Measurements from ENCODE around the gene AQP9.

AQP9 gene

GRCh38 chr15:58139989-58140522 is 1.9 kb downstream of the AQP9 start:
- no peak for DNase-seq (ENCODE audit: low read depth, low spot score)

GRCh38 chr15:58141894-58142293 is 3.7 kb downstream of the AQP9 start:
- DNase-seq (ENCODE audit: low read depth, low spot score), result no peak

GRCh38 chr15:58142827-58143461 is 4.8 kb downstream of the AQP9 start:
- no peak for DNase-seq (ENCODE audit: low read depth, low spot score)

GRCh38 chr15:58145606-58146005 is 7.4 kb downstream of the AQP9 start:
- DNase-seq (ENCODE audit: low read depth, low spot score), result no peak

- DNase-seq (ENCODE audit: low read depth, low spot score), result no peak
Measured at GRCh38 chr15:58146211-58146610, 8.0 kb downstream of the AQP9 start.

GRCh38 chr15:58146749-58147148 is 8.6 kb downstream of the AQP9 start:
- no peak for DNase-seq (ENCODE audit: low read depth, low spot score)

GRCh38 chr15:58147171-58147611 is 9.0 kb downstream of the AQP9 start:
- no peak for DNase-seq (ENCODE audit: low read depth, low spot score)

GRCh38 chr15:58148120-58148519 is 9.9 kb downstream of the AQP9 start:
- no peak for DNase-seq (ENCODE audit: low read depth, low spot score)

- no peak for DNase-seq (ENCODE audit: low read depth, low spot score)
Measured at GRCh38 chr15:58148633-58149445, 10.7 kb downstream of the AQP9 start.

- DNase-seq (ENCODE audit: low read depth, low spot score), result no peak
Measured at GRCh38 chr15:58154769-58155168, 16.6 kb downstream of the AQP9 start.

GRCh38 chr15:58159827-58160386 is 21.7 kb downstream of the AQP9 start:
- no peak for DNase-seq (ENCODE audit: low read depth, low spot score)

GRCh38 chr15:58161436-58161930 is 23.3 kb downstream of the AQP9 start:
- DNase-seq (ENCODE audit: low read depth, low spot score), result no peak

- no peak for DNase-seq (ENCODE audit: low read depth, low spot score)
Measured at GRCh38 chr15:58163985-58164384, 25.8 kb downstream of the AQP9 start.

GRCh38 chr15:58164926-58165325 is 26.7 kb downstream of the AQP9 start:
- DNase-seq (ENCODE audit: low read depth, low spot score), result no peak

- DNase-seq (ENCODE audit: low read depth, low spot score), result no peak
Measured at GRCh38 chr15:58165661-58166060, 27.5 kb downstream of the AQP9 start.

GRCh38 chr15:58167095-58167691 is 29.0 kb downstream of the AQP9 start:
- no peak for DNase-seq (ENCODE audit: low read depth, low spot score)

- DNase-seq (ENCODE audit: low read depth, low spot score), result no peak
Measured at GRCh38 chr15:58169934-58170333, 31.8 kb downstream of the AQP9 start.

- no peak for DNase-seq (ENCODE audit: low read depth, low spot score)
Measured at GRCh38 chr15:58171476-58172061, 33.4 kb downstream of the AQP9 start.

- DNase-seq (ENCODE audit: low read depth, low spot score), result no peak
Measured at GRCh38 chr15:58174709-58175108, 36.5 kb downstream of the AQP9 start.

- no peak for DNase-seq (ENCODE audit: low read depth, low spot score)
Measured at GRCh38 chr15:58175955-58176354, 37.8 kb downstream of the AQP9 start.

GRCh38 chr15:58178668-58179067 is 40.5 kb downstream of the AQP9 start:
- no peak for DNase-seq (ENCODE audit: low read depth, low spot score)

GRCh38 chr15:58179206-58179605 is 41.0 kb downstream of the AQP9 start:
- no peak for DNase-seq (ENCODE audit: low read depth, low spot score)

All from iPS DF 19.7 (cell line).